IPS DF 4.7 (cell line): ENCODE data around the gene PIP5K1B.

Experiments used
- DNase-seq: peaks from one replicate; pipeline ENCODE4 v3.0.0-alpha.2; 2013; ENCODE audit warnings: low spot score; ENCODE audit errors: extremely low read depth

Gene PIP5K1B

DNA sequence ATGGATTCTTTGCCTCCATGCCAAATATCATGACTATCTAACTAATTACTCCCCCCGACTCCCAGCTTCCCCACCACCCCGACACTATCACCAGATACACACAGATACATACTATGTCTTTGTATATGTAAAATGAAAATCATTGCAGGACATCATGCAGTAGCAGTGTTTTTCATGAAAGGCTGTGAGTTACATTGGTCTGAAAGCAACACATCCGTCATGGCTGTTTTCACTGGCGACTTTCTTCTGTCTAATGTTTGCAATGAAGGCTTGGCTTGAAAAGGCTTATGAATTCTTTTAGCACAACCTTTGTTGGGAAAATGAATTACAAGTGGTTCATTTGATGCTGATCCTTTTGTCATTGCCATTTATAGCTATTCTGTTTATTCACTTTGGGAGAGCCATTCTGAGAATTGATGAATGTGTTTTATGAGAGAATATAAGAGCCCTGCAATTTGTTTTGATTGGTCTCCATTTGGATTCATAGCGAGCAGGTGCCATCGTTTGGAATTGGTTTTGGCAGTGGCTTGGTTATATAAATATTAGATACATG is 103.4 kb downstream of the PIP5K1B start:
- DNase-seq: no peak

- no peak for DNase-seq
Measured at GRCh38 chr9:68817079-68817875, 112.2 kb downstream of the PIP5K1B start.

GRCh38 chr9:68819065-68819464 is 114.0 kb downstream of the PIP5K1B start:
- DNase-seq: no peak

- no peak for DNase-seq
Measured at GRCh38 chr9:68821911-68822310, 116.9 kb downstream of the PIP5K1B start.

DNA sequence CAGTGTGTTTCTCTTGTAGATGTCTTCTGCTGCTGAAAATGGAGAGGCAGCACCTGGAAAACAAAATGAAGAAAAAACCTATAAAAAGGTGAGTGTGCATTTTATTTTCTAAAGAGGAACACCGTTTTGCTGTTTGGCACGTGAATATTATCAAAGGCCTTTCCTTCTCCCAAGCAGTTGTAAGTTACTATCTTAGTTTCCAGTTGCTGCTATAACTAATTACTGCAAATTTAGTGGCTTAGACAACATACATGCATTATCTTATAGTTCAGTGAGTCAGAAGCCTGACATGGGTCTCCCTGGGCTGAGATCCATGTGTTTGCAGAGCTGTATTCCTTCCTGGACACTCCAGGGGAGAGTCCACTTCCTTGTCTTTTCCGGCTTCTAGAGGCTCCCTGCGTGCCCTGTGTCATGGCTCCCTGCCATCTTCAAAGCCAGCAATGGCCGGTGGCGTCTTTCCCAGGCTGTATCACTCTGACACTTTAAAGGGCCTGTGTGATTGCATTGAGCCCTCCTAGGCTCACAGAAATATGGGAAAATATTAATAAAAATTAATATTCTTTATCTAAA is 117.6 kb downstream of the PIP5K1B start:
- DNase-seq: no peak

GRCh38 chr9:68825762-68826472 is 120.9 kb downstream of the PIP5K1B start:
- no peak for DNase-seq

DNA sequence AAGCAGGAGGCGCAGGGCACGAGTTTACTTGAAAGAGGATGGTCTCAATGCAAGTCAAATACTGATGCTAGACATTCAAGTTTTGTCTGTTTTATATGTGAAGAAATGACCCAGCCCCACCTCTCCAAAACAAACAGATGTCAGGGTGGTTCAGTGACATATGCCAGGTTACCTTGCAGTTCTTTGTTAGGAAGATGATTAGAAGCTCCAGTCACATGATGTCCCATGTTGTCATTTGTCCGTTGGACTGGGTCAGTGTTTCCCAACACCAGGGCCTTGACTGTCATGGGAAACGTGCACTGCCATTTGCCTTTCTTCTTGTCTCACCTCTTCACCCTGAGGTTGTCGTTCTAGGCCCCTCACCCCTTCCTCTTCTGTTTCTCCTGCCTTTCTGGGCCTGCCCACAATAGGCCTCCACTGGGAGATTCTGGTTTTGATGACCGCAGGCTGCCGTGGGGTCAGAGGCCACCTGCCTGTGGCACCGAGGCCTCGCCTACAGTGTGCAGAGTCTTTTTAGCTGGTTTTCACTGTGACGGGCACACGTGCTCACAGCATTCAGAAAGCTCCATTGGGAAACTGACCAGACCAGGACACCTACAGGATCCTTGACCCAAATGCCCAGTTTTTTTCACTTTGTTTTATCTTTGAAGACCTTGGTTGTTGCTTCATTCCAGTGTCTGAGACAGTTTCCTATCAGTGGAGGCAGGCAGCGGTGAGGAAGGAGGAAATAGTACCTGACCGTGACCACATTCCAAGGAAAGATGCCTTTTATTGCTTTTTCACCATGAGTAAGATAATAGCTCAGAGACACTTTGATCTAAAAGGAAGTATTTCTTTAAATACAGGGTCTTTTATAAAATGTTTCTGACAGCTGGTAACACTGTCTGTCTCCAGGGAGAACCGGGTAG is 123.1 kb downstream of the PIP5K1B start:
- DNase-seq: no peak

DNA sequence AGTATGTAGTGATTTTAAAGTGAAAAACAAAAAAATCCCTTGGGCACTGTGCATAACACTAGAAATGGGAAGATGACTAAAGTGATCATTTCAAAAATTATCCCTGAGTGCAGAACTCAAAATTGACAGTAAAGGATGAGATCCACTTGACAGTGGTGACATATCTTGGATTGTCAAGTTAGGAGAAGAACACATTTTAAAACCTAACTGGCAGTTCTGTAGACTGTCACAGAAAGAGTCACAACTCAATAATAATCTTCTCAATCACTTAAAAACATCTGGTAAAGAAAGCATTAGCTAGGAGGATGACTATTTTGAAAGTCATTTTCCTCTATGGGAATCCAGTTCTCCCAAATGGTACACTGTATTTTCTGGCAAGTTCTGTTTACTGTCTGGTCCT is 127.1 kb downstream of the PIP5K1B start:
- no peak for DNase-seq

DNA sequence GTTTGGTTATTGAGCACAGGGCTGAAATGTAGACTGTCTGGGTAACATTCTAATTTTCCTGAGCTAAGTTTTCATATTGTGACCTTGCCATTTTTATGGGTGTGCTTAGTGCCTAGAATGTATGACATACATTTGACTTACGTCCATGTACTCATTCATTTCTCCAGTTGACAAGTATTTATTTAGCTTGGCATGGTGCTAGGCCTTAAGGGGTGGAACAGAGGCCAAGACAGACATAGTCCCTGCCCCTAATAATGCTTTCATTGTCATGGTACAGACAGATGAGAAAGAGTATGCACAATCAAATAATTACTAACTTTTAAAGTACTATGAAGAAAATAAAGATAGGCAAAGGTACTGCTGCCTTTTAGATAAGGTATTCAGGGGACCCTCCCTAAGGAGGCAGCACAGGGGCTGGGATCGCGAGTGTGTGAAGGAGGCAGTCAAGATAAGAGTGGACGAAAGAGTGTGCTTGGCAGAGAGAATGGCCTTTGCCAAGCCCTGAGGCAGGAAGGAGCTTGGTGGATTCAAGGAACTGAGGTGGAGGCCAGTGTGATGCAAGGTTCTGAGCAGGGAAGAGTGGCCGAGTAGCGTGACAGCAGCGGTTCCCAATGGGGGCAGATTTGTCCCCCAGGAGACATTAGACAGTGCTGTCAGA is 128.0 kb downstream of the PIP5K1B start:
- no peak for DNase-seq

DNA sequence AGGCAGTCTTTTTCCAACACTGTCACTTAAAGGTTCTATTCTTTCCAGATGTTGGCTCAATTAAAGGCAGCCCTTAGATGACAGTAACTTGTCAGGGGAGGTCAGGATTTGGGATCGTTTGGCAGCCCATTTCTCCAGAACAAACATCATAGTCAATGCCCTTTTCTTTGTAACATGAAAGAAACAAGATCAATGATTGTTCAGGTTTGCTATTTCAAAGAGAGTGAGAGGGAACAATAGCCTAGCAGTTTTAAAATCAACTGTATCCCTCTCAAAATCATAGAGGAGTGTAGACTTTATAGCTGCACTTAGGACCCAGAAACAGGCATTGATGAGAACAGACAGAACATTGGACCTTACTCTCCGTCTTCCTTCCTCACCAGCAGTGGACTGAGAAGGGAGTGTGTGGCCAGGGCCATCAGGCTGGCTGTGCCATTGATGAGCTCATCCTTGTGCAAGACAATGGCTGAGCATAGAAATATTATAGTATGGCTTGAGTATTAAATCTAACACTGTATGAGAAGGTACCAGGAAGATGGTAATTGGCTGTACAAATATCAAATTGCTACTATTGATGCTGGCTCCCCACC is 130.0 kb downstream of the PIP5K1B start:
- no peak for DNase-seq

GRCh38 chr9:68836788-68837187 is 131.7 kb downstream of the PIP5K1B start:
- DNase-seq: no peak

DNA sequence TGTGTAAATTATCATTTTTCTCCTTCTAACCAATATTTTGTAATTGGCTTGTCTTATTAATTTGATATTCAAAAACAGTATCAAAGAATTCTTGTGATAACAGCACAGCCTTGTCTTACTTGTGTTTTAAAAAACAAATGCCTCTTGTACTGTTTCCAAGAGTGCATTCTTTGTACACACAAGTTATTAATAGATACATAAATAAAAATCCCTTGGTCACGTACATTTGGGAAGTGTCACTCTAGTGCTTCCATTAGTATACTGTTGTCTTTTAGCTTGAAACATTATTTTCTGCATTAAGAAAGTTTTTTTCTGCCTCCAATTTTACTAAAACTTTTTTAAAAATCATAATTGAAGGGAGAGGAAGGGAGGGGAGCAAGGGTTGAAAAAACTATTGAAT is 133.2 kb downstream of the PIP5K1B start:
- no peak for DNase-seq

DNA sequence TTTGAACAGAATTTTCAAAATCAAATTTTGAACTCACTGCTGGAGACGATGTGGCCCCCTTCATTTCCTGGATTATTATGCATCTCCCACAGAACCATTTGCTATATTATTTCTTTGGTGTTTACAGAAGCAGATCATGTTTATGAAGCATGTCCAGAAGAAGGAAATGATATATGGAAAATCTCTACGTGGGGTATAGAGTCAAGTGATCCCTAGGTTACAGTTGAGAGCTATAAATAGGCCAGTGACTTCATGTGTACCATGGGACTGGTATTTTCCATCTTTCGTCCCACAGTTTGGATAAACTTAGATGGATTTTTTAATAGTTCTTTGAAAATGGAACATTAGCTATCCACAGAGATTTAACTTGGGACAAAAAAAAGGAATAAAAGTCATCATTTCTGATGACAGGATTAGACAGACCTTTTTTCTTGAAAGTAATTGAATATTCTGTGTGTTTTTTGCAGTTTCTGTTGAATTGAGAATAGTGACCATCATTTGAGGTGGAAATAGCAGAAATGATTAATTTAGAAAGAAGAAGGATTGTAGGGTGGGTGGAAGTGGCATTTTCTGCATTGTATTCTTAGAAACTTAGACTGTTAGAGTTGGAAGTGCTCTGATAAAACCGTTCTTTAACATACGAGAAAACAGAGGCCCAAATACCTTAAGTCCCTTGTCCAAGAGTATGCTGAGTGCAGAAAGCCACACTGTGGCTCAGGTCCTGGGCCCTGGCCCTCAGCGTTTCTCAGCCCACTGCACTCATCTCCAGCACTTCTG is 136.4 kb downstream of the PIP5K1B start:
- no peak for DNase-seq

GRCh38 chr9:68842568-68842967 is 137.5 kb downstream of the PIP5K1B start:
- DNase-seq: no peak

DNA sequence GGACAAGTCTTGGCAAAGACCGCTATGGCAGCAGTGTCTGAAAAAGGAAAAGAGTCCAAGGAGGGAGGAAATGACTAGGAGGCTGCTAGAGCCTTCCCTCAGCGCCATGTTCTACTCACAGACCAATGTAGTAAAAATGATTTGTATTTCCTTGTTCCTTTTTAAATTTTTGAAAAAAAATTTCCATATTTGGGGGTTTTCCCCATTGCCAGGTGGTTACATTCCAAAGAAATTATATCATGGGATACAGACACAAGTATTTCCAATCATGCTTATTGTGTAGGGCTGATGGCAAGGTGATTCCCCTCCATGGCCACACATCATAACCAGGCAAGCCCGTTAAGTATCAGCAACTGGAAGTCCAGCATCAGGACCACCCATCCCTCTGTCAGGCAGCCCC is 138.2 kb downstream of the PIP5K1B start:
- DNase-seq: no peak

GRCh38 chr9:68844157-68844556 is 139.1 kb downstream of the PIP5K1B start:
- no peak for DNase-seq

DNA sequence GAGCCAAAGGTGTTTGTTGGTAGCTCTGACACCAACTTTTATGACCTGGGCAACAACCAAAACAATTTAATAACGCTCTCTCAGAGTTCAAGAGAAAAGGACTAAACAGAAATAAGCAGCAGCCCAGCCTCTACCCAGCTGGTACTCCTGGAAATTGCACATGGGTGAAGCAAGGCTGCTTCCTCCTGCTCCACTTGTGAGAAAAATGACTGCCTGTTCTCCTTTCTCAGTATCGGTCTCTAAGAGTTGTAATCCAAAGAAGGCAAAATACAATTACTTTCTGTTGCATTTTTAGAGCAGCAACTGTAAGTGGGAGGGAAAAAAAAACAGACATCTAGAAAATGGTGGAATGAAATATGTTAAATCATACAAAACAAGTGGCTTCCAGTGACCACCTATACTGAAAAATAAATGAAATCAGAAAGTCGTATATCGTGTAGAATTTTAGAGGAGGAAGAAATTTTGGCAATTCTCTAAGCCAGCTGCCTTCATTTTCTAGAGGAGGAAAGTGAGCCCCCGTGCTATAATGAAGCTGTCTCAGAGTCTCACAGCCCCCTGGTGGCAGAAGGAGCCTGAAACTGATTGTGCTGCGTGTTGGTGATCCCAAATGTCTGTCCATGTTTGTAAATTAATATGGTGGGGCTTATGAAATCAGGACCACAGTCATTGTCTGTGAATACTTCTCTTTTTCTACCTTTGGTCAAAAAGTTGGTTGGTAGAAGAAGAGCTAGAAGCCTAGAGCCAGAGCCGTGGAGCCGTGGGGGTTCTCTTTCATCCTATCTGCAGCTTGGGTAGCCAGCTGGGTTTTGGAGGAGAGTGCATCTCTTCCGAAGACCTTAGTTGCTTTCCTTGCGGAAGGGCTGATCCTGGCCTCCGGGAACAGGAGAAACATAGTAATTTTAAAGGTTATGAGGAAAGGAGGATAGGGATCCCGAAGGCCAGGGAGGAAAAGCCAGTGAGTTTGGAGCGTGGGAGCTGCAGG is 139.9 kb downstream of the PIP5K1B start:
- DNase-seq: no peak

DNA sequence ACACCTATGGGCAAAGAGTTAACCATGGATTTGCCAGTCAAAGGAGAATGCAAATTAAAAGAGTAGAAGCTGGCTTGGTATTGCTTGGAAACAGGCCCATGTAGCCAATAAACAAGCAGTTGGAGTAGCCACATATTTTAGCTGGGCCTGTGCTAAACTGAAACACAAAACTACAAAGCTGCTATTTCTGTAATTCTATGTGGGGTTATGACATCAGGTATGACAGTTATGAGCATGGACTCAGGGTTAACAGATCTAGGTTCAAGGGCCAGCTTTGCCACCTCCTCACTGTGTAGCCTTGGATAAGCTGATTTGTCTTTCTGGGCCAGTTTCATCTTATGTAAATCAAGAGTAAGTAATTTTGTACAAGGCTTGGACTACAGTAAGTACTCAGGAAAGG is 142.7 kb downstream of the PIP5K1B start:
- DNase-seq: no peak
